HG03139 (cell line): ENCODE data around the gene SLC12A6.
"Not testable (repeated sequence)": the region's sequence is repeated elsewhere in the genome, so short reads cannot be mapped to it uniquely, and the experiment has no call there.

Source experiments
- ATAC-seq: cut with Tn5 transposase; IDR thresholded peaks from one replicate; pipeline ENCODE4 v1.9.1; 2021; ENCODE audit not compliant: unreplicated experiment

Gene SLC12A6

GRCh38 chr15:34358367-34358766 lies 20.8 kb upstream of the SLC12A6 start:
- no peak for ATAC-seq

- no peak for ATAC-seq
Measured at GRCh38 chr15:34357653-34358052, 20.1 kb upstream of the SLC12A6 start.

- no peak for ATAC-seq
Measured at GRCh38 chr15:34355241-34355640, 17.7 kb upstream of the SLC12A6 start.

GRCh38 chr15:34354286-34354685 lies 16.7 kb upstream of the SLC12A6 start:
- ATAC-seq, result no peak

GRCh38 chr15:34353627-34354026 lies 16.0 kb upstream of the SLC12A6 start:
- ATAC-seq, result no peak

GRCh38 chr15:34352996-34353395 lies 15.4 kb upstream of the SLC12A6 start:
- ATAC-seq, result not testable (repeated sequence)

- no peak for ATAC-seq
Measured at GRCh38 chr15:34349769-34350168, 12.2 kb upstream of the SLC12A6 start.

- ATAC-seq, result no peak
Measured at GRCh38 chr15:34348735-34349300, 11.2 kb upstream of the SLC12A6 start.

GRCh38 chr15:34347951-34348638 lies 10.5 kb upstream of the SLC12A6 start:
- no peak for ATAC-seq

GRCh38 chr15:34342737-34343575 lies 5.4 kb upstream of the SLC12A6 start, which contains the start of the genes NOP10 and NUTM1:
TSS of gene NOP10 (minus strand) at chr15:34343136. CDS start at chr15:34343073, 63 bp downstream.
TSS of gene NUTM1 (plus strand) at chr15:34343315. CDS start at chr15:34343697, 382 bp downstream.
- ATAC-seq, result peak; percentile 85

- not testable (repeated sequence) for ATAC-seq
Measured at GRCh38 chr15:34342213-34342736, 4.7 kb upstream of the SLC12A6 start.

- no peak for ATAC-seq
Measured at GRCh38 chr15:34341381-34342212, 4.0 kb upstream of the SLC12A6 start.

- ATAC-seq, result no peak
Measured at GRCh38 chr15:34339946-34340345, 2.4 kb upstream of the SLC12A6 start.

GRCh38 chr15:34338347-34338746 lies 766 bp upstream of the SLC12A6 start:
- ATAC-seq, result no peak

GRCh38 chr15:34336991-34337556 lies 507 bp downstream of the SLC12A6 start:
- ATAC-seq, result peak; percentile 14

- ATAC-seq, result no peak
Measured at GRCh38 chr15:34336231-34336990, 1.2 kb downstream of the SLC12A6 start.

- ATAC-seq, result no peak
Measured at GRCh38 chr15:34335176-34336032, 2.2 kb downstream of the SLC12A6 start.

GRCh38 chr15:34334672-34335071 lies 2.9 kb downstream of the SLC12A6 start:
- ATAC-seq, result no peak
